T-helper 2 cell treated with Interferon-gamma antibody and Interleukin-4, amounts not matched to agents 5 μg/mL and 100 μg/mL, for 36 hours (primary cell): ENCODE measurements around the gene CERKL.

Experiments used
- DNase-seq: peaks from one replicate; pipeline ENCODE4 v3.0.0; 2021; ENCODE audit warnings: low spot score
- H3K27ac Mint-ChIP-seq: one replicate; pipeline ENCODE4 v1.8.0; 2021; ENCODE audit warnings: mild to moderate bottlenecking, mixed read lengths
- H3K27me3 Mint-ChIP-seq: one replicate; pipeline ENCODE4 v1.8.0; 2021; ENCODE audit warnings: low read depth, mixed read lengths
- H3K36me3 Mint-ChIP-seq: one replicate; pipeline ENCODE4 v1.8.0; 2021; ENCODE audit warnings: low read depth, mixed read lengths
- H3K4me1 Mint-ChIP-seq: one replicate; pipeline ENCODE4 v1.8.0; 2021; ENCODE audit warnings: low read depth, mixed read lengths
- H3K4me3 Mint-ChIP-seq: one replicate; pipeline ENCODE4 v1.8.0; 2022; ENCODE audit warnings: mild to moderate bottlenecking, moderate library complexity, mixed read lengths
- H3K9me3 Mint-ChIP-seq: one replicate; pipeline ENCODE4 v1.8.0; 2021; ENCODE audit warnings: mixed read lengths

Gene CERKL

GRCh38 chr2:181682026-181682789, 25.3 kb upstream of the CERKL start:
- peak overlapping the region; percentile 16 for H3K4me3 Mint-ChIP-seq
- peaks cover 1% of the 10 kb centered on the region for H3K36me3 Mint-ChIP-seq
- peaks cover 5% of the 10 kb centered on the region for H3K9me3 Mint-ChIP-seq
- DNase-seq = no peak
- H3K27me3 Mint-ChIP-seq = peaks cover 91% of the 10 kb centered on the region
- H3K27ac Mint-ChIP-seq = peak overlapping the region; percentile 26
- peaks cover 33% of the 10 kb centered on the region for H3K4me1 Mint-ChIP-seq

GRCh38 chr2:181680937-181681811, 24.3 kb upstream of the CERKL start:
- H3K27me3 Mint-ChIP-seq = peaks cover 88% of the 10 kb centered on the region

GRCh38 chr2:181680055-181680936, 23.4 kb upstream of the CERKL start, which contains the start of gene NEUROD1:
NEUROD1 (minus strand) TSS chr2:181680517; CDS start chr2:181678860, 1,657 bp downstream.
- Mint-ChIP-seq H3K27me3 (peaks cover 85% of the 10 kb centered on the region), H3K9me3 (peaks cover 5% of the 10 kb centered on the region), H3K4me1 (peaks cover 33% of the 10 kb centered on the region), H3K4me3 (peak within 1 kb of the TSS; percentile 14), H3K36me3 (peaks cover 1% of the 10 kb centered on the region), H3K27ac (peak within 1 kb of the TSS; percentile 32)
- DNase-seq = no peak

More at GRCh38 chr2:181680937-181681811, 24.3 kb upstream of the CERKL start:
- Mint-ChIP-seq H3K4me3 (peak overlapping the region; percentile 14), H3K27ac (peak overlapping the region; percentile 32), H3K36me3 (peaks cover 1% of the 10 kb centered on the region), H3K4me1 (peaks cover 33% of the 10 kb centered on the region), H3K9me3 (peaks cover 5% of the 10 kb centered on the region)
- DNase-seq = no peak

GRCh38 chr2:181679544-181679979, 22.7 kb upstream of the CERKL start:
- Mint-ChIP-seq H3K36me3 (peaks cover 1% of the 10 kb centered on the region), H3K4me1 (peaks cover 33% of the 10 kb centered on the region), H3K4me3 (peak overlapping the region; percentile 12), H3K27me3 (peaks cover 84% of the 10 kb centered on the region), H3K9me3 (peaks cover 5% of the 10 kb centered on the region), H3K27ac (no peak overlapping the region)
- DNase-seq = no peak

- no peak for DNase-seq
- H3K27me3 Mint-ChIP-seq = peaks cover 85% of the 10 kb centered on the region
- H3K36me3 Mint-ChIP-seq = peaks cover 1% of the 10 kb centered on the region
- H3K27ac Mint-ChIP-seq = peak overlapping the region; percentile 75
- peak overlapping the region; percentile 12 for H3K4me3 Mint-ChIP-seq
- peaks cover 33% of the 10 kb centered on the region for H3K4me1 Mint-ChIP-seq
- peaks cover 5% of the 10 kb centered on the region for H3K9me3 Mint-ChIP-seq
Measured at GRCh38 chr2:181678861-181679543, 22.1 kb upstream of the CERKL start.

GRCh38 chr2:181677912-181678586, 21.1 kb upstream of the CERKL start:
- peaks cover 33% of the 10 kb centered on the region for H3K4me1 Mint-ChIP-seq
- peak overlapping the region; percentile 2 for H3K4me3 Mint-ChIP-seq
- peaks cover 84% of the 10 kb centered on the region for H3K27me3 Mint-ChIP-seq
- peak overlapping the region; percentile 27 for H3K27ac Mint-ChIP-seq
- peaks cover 5% of the 10 kb centered on the region for H3K9me3 Mint-ChIP-seq
- DNase-seq = peak; percentile 53
- H3K36me3 Mint-ChIP-seq = peaks cover 1% of the 10 kb centered on the region

- peaks cover 1% of the 10 kb centered on the region for H3K36me3 Mint-ChIP-seq
- no peak overlapping the region for H3K4me3 Mint-ChIP-seq
- peaks cover 5% of the 10 kb centered on the region for H3K9me3 Mint-ChIP-seq
- peaks cover 17% of the 10 kb centered on the region for H3K4me1 Mint-ChIP-seq
- DNase-seq = no peak
- no peak overlapping the region for H3K27ac Mint-ChIP-seq
- peaks cover 67% of the 10 kb centered on the region for H3K27me3 Mint-ChIP-seq
Measured at GRCh38 chr2:181675254-181675653, 18.3 kb upstream of the CERKL start.

GRCh38 chr2:181674461-181674860, 17.6 kb upstream of the CERKL start:
- Mint-ChIP-seq H3K4me1 (peaks cover 16% of the 10 kb centered on the region), H3K4me3 (no peak overlapping the region), H3K9me3 (peaks cover 3% of the 10 kb centered on the region), H3K27me3 (peaks cover 62% of the 10 kb centered on the region), H3K27ac (no peak overlapping the region), H3K36me3 (no peaks in the 10 kb centered on the region)
- DNase-seq = no peak

- Mint-ChIP-seq H3K27ac (no peak overlapping the region), H3K9me3 (no peaks in the 10 kb centered on the region), H3K4me3 (no peak overlapping the region), H3K27me3 (peaks cover 60% of the 10 kb centered on the region), H3K4me1 (peaks cover 7% of the 10 kb centered on the region), H3K36me3 (no peaks in the 10 kb centered on the region)
- DNase-seq = no peak
Measured at GRCh38 chr2:181673173-181673572, 16.3 kb upstream of the CERKL start.

- Mint-ChIP-seq H3K4me1 (peaks cover 2% of the 10 kb centered on the region), H3K9me3 (no peaks in the 10 kb centered on the region), H3K4me3 (no peak overlapping the region), H3K27ac (no peak overlapping the region), H3K36me3 (no peaks in the 10 kb centered on the region), H3K27me3 (peaks cover 56% of the 10 kb centered on the region)
- DNase-seq = no peak
Measured at GRCh38 chr2:181672255-181673008, 15.5 kb upstream of the CERKL start.

- DNase-seq = no peak
- Mint-ChIP-seq H3K27me3 (peaks cover 47% of the 10 kb centered on the region), H3K9me3 (no peaks in the 10 kb centered on the region), H3K36me3 (no peaks in the 10 kb centered on the region), H3K4me3 (no peak overlapping the region), H3K27ac (no peak overlapping the region), H3K4me1 (peaks cover 2% of the 10 kb centered on the region)
Measured at GRCh38 chr2:181670632-181671031, 13.7 kb upstream of the CERKL start.

- Mint-ChIP-seq H3K4me3 (no peak overlapping the region), H3K9me3 (no peaks in the 10 kb centered on the region), H3K27me3 (peaks cover 28% of the 10 kb centered on the region), H3K27ac (no peak overlapping the region), H3K36me3 (no peaks in the 10 kb centered on the region), H3K4me1 (no peaks in the 10 kb centered on the region)
- no peak for DNase-seq
Measured at GRCh38 chr2:181667234-181667633, 10.3 kb upstream of the CERKL start.
